Mucosa of gallbladder (tissue), 1 donor: ENCODE measurements around the gene CTNNBL1. TPM values are rescaled to one million over a fixed set of nuclear protein-coding genes. Genes with fewer than 3 reads are reported as not detected.

ENCODE experiments used
- DNase-seq: peaks from one replicate; pipeline ENCODE4 v3.0.0-alpha.2; 2020; ENCODE audit warnings: low spot score
- total RNA-seq: library from RNA; stranded (reverse); gene quantifications from one replicate; pipeline ENCODE4 v1.2.1, GENCODE V29; 2021
- donor health status: DM: no; HTN: no; CAD: no.

The CTNNBL1 gene
- total RNA-seq, 1 donor from 2014 or later = 44.0 TPM

GRCh38 chr20:37915800-37916570, 222.2 kb downstream of the CTNNBL1 start:
- DNase-seq = no peak

- DNase-seq = no peak
These were observed 223.6 kb downstream of the CTNNBL1 start for GRCh38 chr20:37917461-37917860.

- no peak for DNase-seq
These were observed 224.2 kb downstream of the CTNNBL1 start for GRCh38 chr20:37918035-37918434.

DNA sequence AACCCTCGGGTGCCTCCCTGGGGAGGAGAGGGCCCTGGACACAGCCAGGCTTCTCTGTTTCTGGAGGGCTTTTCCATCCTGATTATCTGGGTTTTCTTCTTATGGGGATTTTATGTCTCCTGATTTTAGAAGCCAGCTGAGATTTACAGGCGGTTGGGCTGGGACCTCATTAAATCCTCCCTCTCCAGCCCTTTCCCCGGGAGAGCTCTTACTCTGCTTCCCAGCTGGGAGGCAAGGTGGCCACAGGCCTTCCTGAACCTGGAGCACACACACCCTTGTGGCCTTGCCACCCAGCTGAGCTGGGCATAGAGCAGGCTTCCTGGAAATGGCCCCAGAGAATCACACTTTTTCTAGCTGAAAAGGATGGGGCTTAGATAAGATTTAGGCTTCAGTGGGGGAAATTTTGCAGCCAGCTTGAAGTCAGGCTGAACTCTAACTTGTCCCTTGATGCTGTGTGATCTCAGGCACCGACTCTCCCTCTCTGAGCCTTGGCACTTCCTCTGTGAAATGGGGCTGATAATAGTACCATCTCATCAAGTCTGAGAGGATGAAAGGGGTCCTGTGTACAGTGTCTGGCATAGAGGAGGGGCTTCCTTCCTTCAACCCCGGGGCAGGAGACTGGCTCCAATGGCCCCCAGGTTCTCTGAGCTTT, 225.7 kb downstream of the CTNNBL1 start:
- no peak for DNase-seq

DNA sequence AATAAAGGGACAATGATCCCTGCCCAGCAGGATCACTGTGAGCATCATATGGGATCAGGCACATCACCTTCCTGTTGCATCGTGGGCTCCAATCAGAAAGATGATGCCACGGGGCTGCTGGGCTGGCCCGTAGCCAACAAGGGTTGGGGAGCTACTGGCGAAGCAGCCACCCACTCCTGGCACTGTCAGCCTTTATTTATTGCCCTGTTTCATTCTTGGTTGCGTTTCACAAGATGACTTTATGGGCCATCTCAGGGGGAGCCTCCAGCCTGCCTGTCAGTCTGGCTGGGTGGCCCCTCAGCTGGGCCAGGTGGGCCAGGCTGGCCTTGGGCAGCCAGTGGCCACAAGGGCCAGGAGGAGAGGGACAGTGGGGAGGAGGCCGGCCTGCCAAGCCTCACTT, 226.4 kb downstream of the CTNNBL1 start:
- no peak for DNase-seq

DNA sequence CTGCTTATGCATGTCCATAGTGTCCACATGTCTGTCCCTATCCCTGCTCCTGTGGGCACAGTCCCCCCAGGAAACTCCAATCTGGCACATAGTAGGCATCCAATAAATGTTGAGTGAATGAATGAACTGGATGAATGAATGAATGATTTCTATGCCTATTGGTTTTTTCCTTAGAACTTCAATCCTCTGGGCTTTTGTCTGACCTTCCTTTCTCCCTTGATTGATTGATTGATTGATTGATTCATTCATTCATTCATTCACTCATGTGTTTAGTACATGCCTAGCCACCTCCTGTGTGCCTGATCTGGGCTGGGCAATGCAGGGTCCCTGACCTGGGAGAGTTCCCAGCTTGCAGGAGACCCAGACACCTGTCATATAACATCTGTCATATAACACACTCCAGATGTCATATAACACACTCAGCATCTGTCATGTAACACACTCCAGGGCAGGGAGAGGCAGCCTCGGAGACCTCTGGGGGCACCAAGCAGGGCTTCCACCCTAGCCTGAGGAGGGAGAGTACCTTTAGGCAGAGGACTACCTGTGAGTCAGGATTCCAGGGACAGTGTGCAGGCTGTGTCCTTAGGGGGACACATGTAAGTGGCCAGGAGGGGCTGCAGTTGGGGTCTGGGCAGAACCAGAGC, 227.0 kb downstream of the CTNNBL1 start:
- no peak for DNase-seq

DNA sequence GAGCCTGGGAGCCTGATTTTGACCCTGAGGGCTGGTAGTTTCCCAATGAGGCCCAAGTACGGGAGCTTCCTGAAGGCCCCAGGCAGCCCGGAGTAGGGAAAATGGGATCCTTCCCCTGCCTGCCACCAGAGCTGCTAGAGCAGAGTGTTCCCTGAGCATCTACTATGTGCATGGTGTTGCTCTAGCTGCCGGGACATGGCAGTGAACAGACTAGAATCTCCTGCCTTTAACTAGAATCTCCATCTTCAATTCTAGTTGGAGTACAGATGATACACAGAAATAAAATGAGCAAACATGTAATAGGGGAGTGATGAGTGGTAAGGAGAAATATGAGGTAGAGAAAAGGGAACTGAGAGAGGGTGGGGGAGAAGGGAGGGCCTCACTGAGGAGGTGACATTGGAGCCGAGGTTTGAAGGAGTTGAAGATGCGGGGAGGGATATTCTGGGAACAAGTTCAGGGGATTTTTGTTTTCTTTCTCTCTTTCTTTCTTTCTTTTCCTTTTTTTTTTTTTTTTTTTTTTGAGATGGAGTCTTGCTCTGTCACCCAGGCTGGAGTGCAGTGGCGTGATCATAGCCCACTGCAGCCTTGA, 227.6 kb downstream of the CTNNBL1 start:
- DNase-seq = no peak

Other genes with a start within 250 kb of the CTNNBL1 start
- gene NNAT, start 172.8 kb upstream of the CTNNBL1 start, total RNA-seq = 6.3 TPM
- 90.3 TPM for gene BLCAP, start 166.2 kb upstream of the CTNNBL1 start, total RNA-seq
- 95.0 TPM for gene VSTM2L, start 209.1 kb downstream of the CTNNBL1 start, total RNA-seq